Measurements from ENCODE around the gene RSPH1. TPM values are rescaled to one million over a fixed set of nuclear protein-coding genes. Genes with fewer than 3 reads are reported as not detected.

RSPH1 gene
- total and polyA plus RNA-seq, 8 donors = 0.37 to 8.9 (median 1.8) TPM; not detected in 1

- H3K27me3 ChIP-seq = no peaks in the 10 kb centered on the region
Observed at GRCh38 chr21:42537106-42537742, 41.2 kb upstream of the RSPH1 start.

DNA sequence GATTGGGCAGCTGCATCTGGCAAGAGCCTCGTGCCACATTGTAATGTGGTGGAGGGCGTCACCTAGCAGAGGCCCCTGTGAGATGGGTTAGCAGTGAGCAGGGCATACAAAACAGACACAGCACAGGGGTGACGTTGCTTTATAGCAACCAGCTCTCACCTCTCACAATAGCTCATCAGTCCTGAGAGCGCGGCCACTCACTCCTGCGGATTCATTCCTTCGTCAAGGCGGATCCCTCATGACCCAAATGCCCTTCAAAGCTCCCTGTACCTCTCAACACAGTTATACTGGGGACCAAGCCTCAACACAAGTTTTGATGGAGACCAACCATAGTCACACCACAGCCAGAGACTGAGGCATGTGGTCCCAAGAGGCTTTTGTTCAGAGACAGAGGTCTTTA is 40.6 kb upstream of the RSPH1 start:
- H3K27ac ChIP-seq = peak overlapping the region in 4 of 5 donors; percentile 18 to 83 (median 26)
- 77 to 90% (median 79%) methylated on average over 8 of the region's 8 CpGs for WGBS, 5 donors

More at GRCh38 chr21:42537106-42537742, 41.2 kb upstream of the RSPH1 start:
- DNase-seq = peak in 1 of 2 donors; percentile 54
- no peaks in the 10 kb centered on the region for H3K9me3 ChIP-seq
- intact Hi-C loops (cut with DNase I; ENCODE audit: low total_unique reads) = no loop called here
- H3K4me1 ChIP-seq = peaks cover 28 to 78% (median 71%) of the 10 kb centered on the region in 4 donors
- WGBS, 5 donors = 39 to 59% (median 41%) methylated on average over 4 of the region's 4 CpGs
- TF ChIP-seq CTCF (IDR thresholded peaks at IDR 0.05) (peak in 1 of 7 experiments; percentile 19), POLR2A (IDR thresholded peaks at IDR 0.05) (no peak)
- H3K4me3 ChIP-seq = no peak overlapping the region
- peaks cover 15 to 68% (median 61%) of the 10 kb centered on the region in 4 donors for H3K36me3 ChIP-seq
- peak overlapping the region; percentile 16 to 83 (median 34) for H3K27ac ChIP-seq

DNA sequence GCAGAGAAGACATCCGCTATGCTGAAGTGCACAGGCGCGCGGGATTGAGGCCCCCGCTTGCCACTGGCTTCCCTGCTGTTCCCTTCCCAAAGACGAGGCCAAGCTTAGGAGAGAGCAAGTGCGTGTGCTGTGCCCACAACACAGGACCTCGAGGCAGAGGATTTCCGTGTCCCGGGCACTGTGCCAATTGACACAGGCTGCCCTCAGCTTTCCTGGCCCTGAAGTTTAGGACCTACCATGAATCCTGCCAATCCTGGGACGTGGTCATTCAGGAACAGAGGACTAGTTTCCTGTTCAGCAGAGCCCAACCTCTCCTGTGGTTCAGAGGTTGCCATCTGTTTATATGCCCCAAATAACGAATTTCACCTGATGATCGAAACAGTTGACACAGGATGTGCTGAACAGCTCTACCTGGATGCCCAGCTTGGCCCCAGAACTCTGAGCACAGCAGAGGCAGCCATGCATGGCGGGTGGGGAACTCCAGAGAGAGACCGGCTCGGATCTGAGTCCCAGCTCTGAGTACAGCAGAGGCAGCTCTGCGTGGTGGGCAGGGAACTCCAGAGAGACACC is 39.7 kb upstream of the RSPH1 start:
- no peak for TF ChIP-seq EP300 (IDR thresholded peaks at IDR 0.05)
- TF ChIP-seq CTCF (IDR thresholded peaks at IDR 0.05) = no peak
- TF ChIP-seq POLR2AphosphoS5 (IDR thresholded peaks at IDR 0.05) = no peak
- no peak for TF ChIP-seq POLR2A (IDR thresholded peaks at IDR 0.05)
- Histone ChIP-seq H3K27ac (peak overlapping the region; percentile 27 to 72 (median 58)), H3K9me3 (no peaks in the 10 kb centered on the region), H3K4me1 (peaks cover 29 to 93% (median 76%) of the 10 kb centered on the region in 4 donors), H3K4me3 (peak overlapping the region in 1 of 4 donors; percentile 24), H3K27me3 (no peaks in the 10 kb centered on the region), H3K36me3 (peaks cover 8 to 58% (median 51%) of the 10 kb centered on the region in 4 donors)
- DNase-seq = peak in 1 of 2 donors; percentile 72
- intact Hi-C loops (cut with DNase I; ENCODE audit: low total_unique reads) = no loop called here
- WGBS, 5 donors = 54 to 63% (median 57%) methylated on average over 17 of the region's 17 CpGs

More for the DNA sequence above, 40.6 kb upstream of the RSPH1 start:
- Histone ChIP-seq H3K4me1 (peaks cover 29 to 84% (median 74%) of the 10 kb centered on the region in 4 donors), H3K9me3 (no peaks in the 10 kb centered on the region), H3K36me3 (peaks cover 15 to 62% (median 55%) of the 10 kb centered on the region in 4 donors), H3K27me3 (no peaks in the 10 kb centered on the region), H3K4me3 (no peak overlapping the region)
- TF ChIP-seq EP300 (IDR thresholded peaks at IDR 0.05) (no peak), POLR2A (IDR thresholded peaks at IDR 0.05) (no peak), POLR2AphosphoS5 (IDR thresholded peaks at IDR 0.05) (no peak), CTCF (IDR thresholded peaks at IDR 0.05) (no peak)
- intact Hi-C loops (cut with DNase I; ENCODE audit: low total_unique reads) = no loop called here
- DNase-seq = no peak

DNA sequence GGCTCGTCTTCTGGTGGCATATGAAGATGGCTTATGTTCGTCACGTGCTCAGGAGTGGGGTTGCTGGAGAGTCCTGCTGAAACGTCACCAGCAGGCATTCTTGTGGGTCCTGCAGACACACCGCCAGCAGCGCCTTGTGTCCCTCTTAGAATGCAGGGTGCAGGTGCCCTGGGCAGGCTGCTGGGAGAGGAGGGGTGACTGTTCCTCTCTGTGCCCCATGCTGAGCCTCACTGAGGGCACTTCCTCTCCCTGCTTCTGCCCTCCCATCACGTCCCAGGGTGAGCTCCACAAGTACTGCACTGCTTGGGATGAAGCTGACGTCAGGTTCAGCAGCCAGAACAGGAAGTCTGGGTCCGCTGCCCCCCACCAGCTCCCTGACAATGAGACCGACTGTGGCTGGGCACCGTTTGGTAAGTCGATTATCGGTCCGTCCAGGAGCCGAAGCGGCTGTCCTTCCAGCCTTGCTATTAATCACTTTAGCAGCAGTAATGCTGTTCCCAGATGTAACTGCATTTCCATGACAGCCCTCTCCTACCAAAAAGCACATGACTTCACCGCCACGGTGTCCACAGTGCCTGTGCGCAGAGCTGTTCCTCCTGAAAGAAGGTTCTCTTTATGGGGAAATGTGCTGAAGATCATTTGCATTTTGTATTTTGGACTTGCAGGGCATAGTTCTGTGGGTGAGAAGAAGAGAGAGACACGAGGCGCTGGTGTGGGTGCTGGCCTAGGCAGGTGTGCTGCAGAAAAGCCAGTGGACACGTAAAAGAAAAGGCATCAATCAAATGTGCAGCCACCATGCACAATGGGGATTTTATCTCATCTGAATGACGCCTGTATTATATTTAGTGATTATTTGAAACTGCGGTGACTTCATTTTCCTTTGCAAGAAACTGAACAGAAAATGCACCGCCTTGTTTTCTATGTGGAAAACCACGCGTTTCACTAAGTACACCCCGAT is 38.7 kb upstream of the RSPH1 start:
- Histone ChIP-seq H3K4me1 (peaks cover 29 to 89% (median 70%) of the 10 kb centered on the region in 4 donors), H3K36me3 (peaks cover 6 to 52% (median 44%) of the 10 kb centered on the region in 4 donors)
- WGBS, 5 donors = 56 to 68% (median 62%) methylated on average over 19 to 28 of the region's 28 CpGs

More for the DNA sequence above, 38.7 kb upstream of the RSPH1 start:
- intact Hi-C loops (cut with DNase I; ENCODE audit: low total_unique reads) = no loop called here
- Histone ChIP-seq H3K27ac (peak overlapping the region; percentile 22 to 72 (median 47)), H3K4me3 (no peak overlapping the region), H3K27me3 (no peaks in the 10 kb centered on the region), H3K9me3 (no peaks in the 10 kb centered on the region)
- TF ChIP-seq CTCF (IDR thresholded peaks at IDR 0.05) (no peak), EP300 (IDR thresholded peaks at IDR 0.05) (no peak), POLR2A (IDR thresholded peaks at IDR 0.05) (no peak), POLR2AphosphoS5 (IDR thresholded peaks at IDR 0.05) (no peak)
- peak; percentile 26 to 55 for DNase-seq
